Smooth muscle cell of the brain vasculature (primary cell): ENCODE results near the gene OXCT2.

ENCODE experiments used
- DNase-seq: peaks from one replicate; pipeline ENCODE4 v3.0.0-alpha.2; 2012; ENCODE audit warnings: low read depth, low spot score

The OXCT2 gene

GRCh38 chr1:39733161-39733560 lies 38.0 kb downstream of the OXCT2 start:
- no peak for DNase-seq

GRCh38 chr1:39732730-39733129 lies 38.4 kb downstream of the OXCT2 start:
- DNase-seq: no peak

GRCh38 chr1:39729842-39730241 lies 41.3 kb downstream of the OXCT2 start:
- no peak for DNase-seq

GRCh38 chr1:39729030-39729429 lies 42.1 kb downstream of the OXCT2 start:
- no peak for DNase-seq

DNA sequence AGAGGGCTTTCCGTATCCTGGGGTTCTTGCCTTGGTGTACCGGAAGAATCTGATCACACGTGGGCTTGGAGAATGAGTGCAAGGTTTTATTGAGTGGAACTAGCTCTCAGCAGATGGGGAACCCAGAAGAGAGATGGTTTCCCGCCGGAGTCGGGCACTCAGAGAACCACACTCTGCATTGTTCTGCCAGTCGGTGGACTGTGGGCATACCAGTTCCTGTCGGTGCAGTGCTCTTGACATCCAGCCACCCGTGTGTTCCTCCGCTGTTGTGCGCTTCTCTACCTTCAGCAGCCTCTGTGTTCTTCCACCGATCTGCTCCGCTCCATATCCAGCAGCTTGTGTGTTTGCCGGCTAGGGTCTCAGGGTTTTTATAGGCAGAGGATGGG lies 43.2 kb downstream of the OXCT2 start:
- no peak for DNase-seq

GRCh38 chr1:39727221-39727931 lies 43.8 kb downstream of the OXCT2 start:
- no peak for DNase-seq

DNA sequence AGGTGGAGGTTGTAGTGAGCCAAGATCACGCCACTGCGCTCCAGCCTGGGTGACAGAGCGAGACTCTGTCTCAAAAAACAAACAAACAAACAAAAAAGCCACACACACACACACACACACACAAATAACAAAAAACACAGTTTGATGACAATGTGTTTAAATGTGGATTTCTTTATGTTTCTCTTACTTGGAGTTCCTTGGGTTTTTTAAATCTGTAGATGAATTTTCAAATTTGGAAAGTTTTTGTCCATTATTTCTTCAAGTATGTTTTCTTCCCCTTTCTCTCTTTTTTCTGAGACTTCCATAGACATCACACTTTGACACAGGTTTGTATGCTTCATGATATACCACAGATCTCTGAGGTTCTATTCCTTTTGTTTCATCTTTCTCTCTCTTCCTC lies 44.5 kb downstream of the OXCT2 start:
- no peak for DNase-seq

- no peak for DNase-seq
These were observed 48.7 kb downstream of the OXCT2 start for GRCh38 chr1:39722495-39722894.

DNA sequence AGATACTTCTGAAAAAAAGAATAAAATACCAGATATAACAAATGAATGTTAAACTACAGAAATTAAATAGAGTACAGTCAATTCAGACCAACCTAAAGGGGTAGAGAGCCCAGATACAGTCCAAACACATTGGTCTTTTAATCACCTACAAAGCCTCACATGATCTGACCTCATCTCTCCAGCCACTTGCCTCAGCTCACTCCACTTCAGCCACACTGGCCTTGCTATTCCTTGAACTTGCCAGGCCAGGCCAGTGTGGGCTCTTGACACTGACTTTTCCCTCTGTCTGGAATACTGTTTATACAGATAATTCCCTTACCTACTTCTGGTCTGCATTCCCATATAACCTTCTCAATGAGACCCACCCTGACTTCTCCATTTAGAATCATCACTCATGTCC lies 49.5 kb downstream of the OXCT2 start:
- no peak for DNase-seq

DNA sequence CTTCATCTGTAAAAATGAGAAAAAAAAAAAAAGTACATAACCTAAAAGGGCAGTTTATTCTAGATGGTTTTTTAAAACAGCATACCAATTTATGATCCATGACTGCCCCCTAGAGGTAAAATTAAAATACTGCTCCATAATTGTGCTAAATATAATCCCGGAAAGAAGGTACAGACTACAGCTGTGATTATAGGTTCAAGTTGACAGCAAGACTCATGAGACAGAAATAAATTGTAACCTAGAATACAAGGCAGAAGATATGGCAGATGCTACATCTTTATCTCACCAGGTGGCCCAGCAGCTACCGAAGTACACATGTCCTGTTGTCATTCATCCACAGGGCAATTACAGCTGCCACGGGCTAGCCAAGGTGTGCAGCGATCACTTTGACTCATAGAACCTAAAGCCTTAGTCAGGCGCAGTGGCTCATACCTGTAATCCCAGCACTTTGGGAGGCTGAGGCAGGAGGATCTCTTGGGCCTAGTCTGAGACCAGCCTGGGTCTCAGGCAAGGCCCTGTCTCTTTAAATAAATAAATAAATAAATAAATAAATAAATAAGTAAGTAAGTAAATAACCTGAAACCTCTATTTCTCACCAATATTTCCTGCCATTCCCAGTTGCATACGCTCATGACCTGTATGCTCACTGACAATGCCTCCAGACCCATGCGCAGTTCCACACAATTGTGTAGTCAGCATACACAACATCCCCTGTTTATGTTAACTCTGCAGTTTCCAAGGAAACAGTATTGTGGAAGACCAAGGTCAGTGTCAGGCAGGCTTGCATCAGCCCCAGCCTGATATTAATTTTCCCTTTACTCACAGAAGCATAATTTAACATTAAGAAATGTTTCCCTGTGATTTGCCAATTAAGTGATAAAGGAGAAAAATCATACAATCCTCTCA lies 50.8 kb downstream of the OXCT2 start:
- no peak for DNase-seq
